Activated T-helper 2 cell treated with anti-CD3 and anti-CD28 coated beads, Interferon-gamma antibody, Interleukin-2, Interleukin-4, amounts not matched to agents 10 μg/mL and 5 μg/mL and 100 μg/mL, durations not matched to agents 14 hours and 24 hours and 36 hours (primary cell): Measurements from ENCODE around the gene ROBO1. TPM values are rescaled to one million over a fixed set of nuclear protein-coding genes. Genes with fewer than 3 reads are reported as not detected.

Experiments used
- DNase-seq: peaks from one replicate; pipeline ENCODE4 v3.0.0; 2021; ENCODE audit warnings: low spot score
- H3K27ac Mint-ChIP-seq: one replicate; pipeline ENCODE4 v1.8.0; 2021; ENCODE audit warnings: mixed read lengths
- H3K27me3 Mint-ChIP-seq: one replicate; pipeline ENCODE4 v1.8.0; 2021; ENCODE audit warnings: low read depth, mixed read lengths
- H3K36me3 Mint-ChIP-seq: one replicate; pipeline ENCODE4 v1.8.0; 2021; ENCODE audit warnings: low read depth, mixed read lengths
- H3K4me1 Mint-ChIP-seq: one replicate; pipeline ENCODE4 v1.8.0; 2021; ENCODE audit warnings: low read depth, mixed read lengths
- H3K4me3 Mint-ChIP-seq: one replicate; pipeline ENCODE4 v1.8.0; 2021; ENCODE audit warnings: low read depth, mild to moderate bottlenecking, moderate library complexity, mixed read lengths
- H3K9me3 Mint-ChIP-seq: one replicate; pipeline ENCODE4 v1.8.0; 2021; ENCODE audit warnings: mixed read lengths
- intact Hi-C: fragments of 100-400 bp; cut with micrococcal nuclease; formaldehyde crosslinking; loops from one replicate; pipeline ENCODE4 v1.15.1; 2023
- total RNA-seq: library from RNA; stranded (reverse); gene quantifications from 2 replicates; pipeline ENCODE4 v1.2.3, GENCODE V29; 2022

The ROBO1 gene
- total RNA-seq, 1 donor from 2014 or later = not detected

GRCh38 chr3:79002465-79003372 lies 765.1 kb downstream of the ROBO1 start:
- intact Hi-C loops = no loop called here
- Mint-ChIP-seq H3K27ac (no peak overlapping the region), H3K36me3 (no peaks in the 10 kb centered on the region), H3K4me3 (no peak overlapping the region), H3K27me3 (no peaks in the 10 kb centered on the region), H3K9me3 (peaks cover 19% of the 10 kb centered on the region), H3K4me1 (no peaks in the 10 kb centered on the region)
- no peak for DNase-seq

- intact Hi-C loops = no loop called here
- DNase-seq = no peak
- H3K9me3 Mint-ChIP-seq = peaks cover 22% of the 10 kb centered on the region
- H3K4me1 Mint-ChIP-seq = no peaks in the 10 kb centered on the region
- H3K36me3 Mint-ChIP-seq = no peaks in the 10 kb centered on the region
- no peak overlapping the region for H3K4me3 Mint-ChIP-seq
- H3K27me3 Mint-ChIP-seq = no peaks in the 10 kb centered on the region
- no peak overlapping the region for H3K27ac Mint-ChIP-seq
These were observed 766.5 kb downstream of the ROBO1 start for GRCh38 chr3:79001255-79001654.

- H3K4me3 Mint-ChIP-seq = no peak overlapping the region
- no peak for DNase-seq
- no peaks in the 10 kb centered on the region for H3K4me1 Mint-ChIP-seq
- peaks cover 22% of the 10 kb centered on the region for H3K9me3 Mint-ChIP-seq
- no peaks in the 10 kb centered on the region for H3K27me3 Mint-ChIP-seq
- intact Hi-C loops = no loop called here
- H3K36me3 Mint-ChIP-seq = no peaks in the 10 kb centered on the region
- H3K27ac Mint-ChIP-seq = no peak overlapping the region
These were observed 768.7 kb downstream of the ROBO1 start for GRCh38 chr3:78999139-78999538.

GRCh38 chr3:78995087-78995486 lies 772.7 kb downstream of the ROBO1 start:
- peaks cover 20% of the 10 kb centered on the region for H3K9me3 Mint-ChIP-seq
- H3K36me3 Mint-ChIP-seq = no peaks in the 10 kb centered on the region
- H3K27me3 Mint-ChIP-seq = no peaks in the 10 kb centered on the region

GRCh38 chr3:78994174-78995027 lies 773.4 kb downstream of the ROBO1 start:
- Mint-ChIP-seq H3K9me3 (peaks cover 20% of the 10 kb centered on the region), H3K4me1 (no peaks in the 10 kb centered on the region), H3K27ac (no peak overlapping the region), H3K36me3 (no peaks in the 10 kb centered on the region), H3K27me3 (no peaks in the 10 kb centered on the region), H3K4me3 (no peak overlapping the region)
- no peak for DNase-seq
- intact Hi-C loops = no loop called here

More at GRCh38 chr3:78995087-78995486, 772.7 kb downstream of the ROBO1 start:
- Mint-ChIP-seq H3K27ac (no peak overlapping the region), H3K4me3 (no peak overlapping the region), H3K4me1 (no peaks in the 10 kb centered on the region)
- intact Hi-C loops = no loop called here
- no peak for DNase-seq

GRCh38 chr3:78993375-78993774 lies 774.4 kb downstream of the ROBO1 start:
- Mint-ChIP-seq H3K27me3 (no peaks in the 10 kb centered on the region), H3K4me3 (no peak overlapping the region), H3K36me3 (no peaks in the 10 kb centered on the region), H3K9me3 (peaks cover 10% of the 10 kb centered on the region), H3K27ac (no peak overlapping the region), H3K4me1 (no peaks in the 10 kb centered on the region)
- DNase-seq = no peak
- intact Hi-C loops = no loop called here

- Mint-ChIP-seq H3K27ac (no peak overlapping the region), H3K36me3 (no peaks in the 10 kb centered on the region), H3K9me3 (peaks cover 10% of the 10 kb centered on the region), H3K4me1 (no peaks in the 10 kb centered on the region), H3K4me3 (no peak overlapping the region), H3K27me3 (no peaks in the 10 kb centered on the region)
- intact Hi-C loops = no loop called here
- DNase-seq = no peak
These were observed 775.0 kb downstream of the ROBO1 start for GRCh38 chr3:78992830-78993229.

GRCh38 chr3:78992400-78992799 lies 775.4 kb downstream of the ROBO1 start:
- Mint-ChIP-seq H3K36me3 (no peaks in the 10 kb centered on the region), H3K27me3 (no peaks in the 10 kb centered on the region), H3K4me1 (no peaks in the 10 kb centered on the region), H3K4me3 (no peak overlapping the region), H3K9me3 (peaks cover 10% of the 10 kb centered on the region), H3K27ac (no peak overlapping the region)
- no peak for DNase-seq
- intact Hi-C loops = no loop called here

GRCh38 chr3:78991656-78992055 lies 776.1 kb downstream of the ROBO1 start:
- Mint-ChIP-seq H3K9me3 (peaks cover 10% of the 10 kb centered on the region), H3K36me3 (no peaks in the 10 kb centered on the region), H3K4me1 (no peaks in the 10 kb centered on the region), H3K27ac (no peak overlapping the region), H3K27me3 (no peaks in the 10 kb centered on the region), H3K4me3 (no peak overlapping the region)
- DNase-seq = no peak
- intact Hi-C loops = no loop called here

- no peak for DNase-seq
- intact Hi-C loops = no loop called here
- Mint-ChIP-seq H3K4me1 (no peaks in the 10 kb centered on the region), H3K27ac (no peak overlapping the region), H3K27me3 (no peaks in the 10 kb centered on the region), H3K4me3 (no peak overlapping the region), H3K36me3 (no peaks in the 10 kb centered on the region), H3K9me3 (peaks cover 4% of the 10 kb centered on the region)
These were observed 777.6 kb downstream of the ROBO1 start for GRCh38 chr3:78990156-78990555.

- H3K36me3 Mint-ChIP-seq = no peaks in the 10 kb centered on the region
- H3K4me3 Mint-ChIP-seq = no peak overlapping the region
- H3K4me1 Mint-ChIP-seq = no peaks in the 10 kb centered on the region
- intact Hi-C loops = no loop called here
- H3K27me3 Mint-ChIP-seq = no peaks in the 10 kb centered on the region
- peaks cover 14% of the 10 kb centered on the region for H3K9me3 Mint-ChIP-seq
- no peak for DNase-seq
- no peak overlapping the region for H3K27ac Mint-ChIP-seq
These were observed 779.5 kb downstream of the ROBO1 start for GRCh38 chr3:78988324-78988723.

GRCh38 chr3:78986416-78987101 lies 781.2 kb downstream of the ROBO1 start:
- no peaks in the 10 kb centered on the region for H3K36me3 Mint-ChIP-seq
- no peaks in the 10 kb centered on the region for H3K4me1 Mint-ChIP-seq
- peaks cover 16% of the 10 kb centered on the region for H3K9me3 Mint-ChIP-seq
- no peak overlapping the region for H3K4me3 Mint-ChIP-seq
- intact Hi-C loops = no loop called here
- H3K27me3 Mint-ChIP-seq = no peaks in the 10 kb centered on the region
- no peak overlapping the region for H3K27ac Mint-ChIP-seq
- DNase-seq = no peak
